GM23338 (cell line): ENCODE results near the gene NDUFS4.
A peak's percentile ranks its signal among the peaks of the same experiment; 100 is the strongest.

Source experiments
- CREB1 ChIP-seq: fragments of 250-450 bp; sonication (Bioruptor Pico); IDR thresholded peaks from 2 replicates; pipeline ENCODE4 v1.5.0; 2020; ENCODE audit warnings: low read depth, mild to moderate bottlenecking, moderate library complexity
- EZH2 ChIP-seq: fragments of 200-600 bp; sonication (generic); IDR thresholded peaks from one replicate; pipeline ENCODE4 v1.8.0; 2017; ENCODE audit warnings: antibody characterized with exemption, mild to moderate bottlenecking, low read depth; ENCODE audit not compliant: unreplicated experiment
- EZH2phosphoT487 ChIP-seq: fragments of 200-600 bp; sonication (generic); IDR thresholded peaks from one replicate; pipeline ENCODE4 v1.8.1; 2018; ENCODE audit warnings: antibody characterized with exemption; ENCODE audit not compliant: unreplicated experiment
- JUNB ChIP-seq: IDR thresholded peaks from one replicate; pipeline ENCODE4 v1.6.1; 2016; ENCODE audit warnings: antibody characterized with exemption; ENCODE audit not compliant: unreplicated experiment
- NANOG ChIP-seq: IDR thresholded peaks from 2 replicates; pipeline ENCODE4 v1.6.1; 2016; ENCODE audit warnings: antibody characterized with exemption, borderline replicate concordance
- POLR2AphosphoS5 ChIP-seq: IDR thresholded peaks from 2 replicates; pipeline ENCODE4 v1.6.1; 2016; ENCODE audit warnings: antibody characterized with exemption, low read depth
- STAT1 ChIP-seq: IDR thresholded peaks from one replicate; pipeline ENCODE4 v1.6.1; 2016; ENCODE audit warnings: antibody characterized with exemption; ENCODE audit not compliant: unreplicated experiment
- TF ChIP-seq, protein P1 (sequence below), 2 experiments: fragments of 200-600 bp in 1 of 2; sonication (generic) in 1 of 2; conservative IDR thresholded peaks; 2 replicates each; pipeline versions ENCODE4 v1.5.1 to v1.6.1; 2016 to 2017; ENCODE audit warnings: antibody characterized with exemption in 2 of 2, low read depth in 2 of 2, mild to moderate bottlenecking in 2 of 2, moderate library complexity in 1 of 2
- TF ChIP-seq, protein P2 (sequence below): IDR thresholded peaks from one replicate; pipeline ENCODE4 v1.6.1; 2018; ENCODE audit warnings: antibody characterized with exemption; ENCODE audit not compliant: unreplicated experiment

DNA sequence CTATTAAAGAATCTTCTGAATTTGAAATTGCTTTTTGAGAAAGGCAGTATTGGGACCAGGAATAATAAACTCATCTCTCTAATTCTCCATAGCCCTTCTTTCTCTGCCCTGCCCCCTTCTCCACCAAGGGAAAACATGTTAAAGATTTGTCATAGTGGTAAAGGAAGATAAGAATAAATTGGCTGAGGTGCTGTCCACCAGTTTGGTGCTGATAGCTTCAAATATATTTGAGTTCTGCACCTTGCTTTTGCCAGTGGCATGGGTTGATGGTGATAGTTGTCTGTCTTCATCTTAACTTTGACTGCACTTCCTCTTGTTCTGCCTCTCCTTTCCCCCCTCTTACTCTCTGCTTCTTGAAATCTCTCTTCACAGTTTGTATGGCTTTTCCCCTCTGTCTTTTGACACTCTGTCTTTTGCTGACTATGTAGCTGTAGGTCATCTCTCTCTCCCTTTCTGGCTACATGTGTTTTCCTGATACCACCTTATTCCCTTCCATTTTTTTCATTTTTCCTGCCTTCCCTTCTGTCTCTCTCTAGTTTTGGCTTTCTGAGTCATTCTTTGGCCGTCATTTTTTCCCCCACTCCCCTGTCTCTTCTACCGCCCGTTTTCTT, 56.6 kb downstream of the NDUFS4 start:
- TF ChIP-seq, protein P1, sequence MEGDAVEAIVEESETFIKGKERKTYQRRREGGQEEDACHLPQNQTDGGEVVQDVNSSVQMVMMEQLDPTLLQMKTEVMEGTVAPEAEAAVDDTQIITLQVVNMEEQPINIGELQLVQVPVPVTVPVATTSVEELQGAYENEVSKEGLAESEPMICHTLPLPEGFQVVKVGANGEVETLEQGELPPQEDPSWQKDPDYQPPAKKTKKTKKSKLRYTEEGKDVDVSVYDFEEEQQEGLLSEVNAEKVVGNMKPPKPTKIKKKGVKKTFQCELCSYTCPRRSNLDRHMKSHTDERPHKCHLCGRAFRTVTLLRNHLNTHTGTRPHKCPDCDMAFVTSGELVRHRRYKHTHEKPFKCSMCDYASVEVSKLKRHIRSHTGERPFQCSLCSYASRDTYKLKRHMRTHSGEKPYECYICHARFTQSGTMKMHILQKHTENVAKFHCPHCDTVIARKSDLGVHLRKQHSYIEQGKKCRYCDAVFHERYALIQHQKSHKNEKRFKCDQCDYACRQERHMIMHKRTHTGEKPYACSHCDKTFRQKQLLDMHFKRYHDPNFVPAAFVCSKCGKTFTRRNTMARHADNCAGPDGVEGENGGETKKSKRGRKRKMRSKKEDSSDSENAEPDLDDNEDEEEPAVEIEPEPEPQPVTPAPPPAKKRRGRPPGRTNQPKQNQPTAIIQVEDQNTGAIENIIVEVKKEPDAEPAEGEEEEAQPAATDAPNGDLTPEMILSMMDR (conservative IDR thresholded peaks at IDR 0.05; ENCODE audit: low read depth in 2 of 2) = no peak
- TF ChIP-seq STAT1 (no peak), POLR2AphosphoS5 (no peak), EZH2phosphoT487 (no peak), JUNB (no peak), EZH2 (no peak), CREB1 (CRISPR knock-in tag) (no peak), NANOG (no peak)
- TF ChIP-seq, protein P2, sequence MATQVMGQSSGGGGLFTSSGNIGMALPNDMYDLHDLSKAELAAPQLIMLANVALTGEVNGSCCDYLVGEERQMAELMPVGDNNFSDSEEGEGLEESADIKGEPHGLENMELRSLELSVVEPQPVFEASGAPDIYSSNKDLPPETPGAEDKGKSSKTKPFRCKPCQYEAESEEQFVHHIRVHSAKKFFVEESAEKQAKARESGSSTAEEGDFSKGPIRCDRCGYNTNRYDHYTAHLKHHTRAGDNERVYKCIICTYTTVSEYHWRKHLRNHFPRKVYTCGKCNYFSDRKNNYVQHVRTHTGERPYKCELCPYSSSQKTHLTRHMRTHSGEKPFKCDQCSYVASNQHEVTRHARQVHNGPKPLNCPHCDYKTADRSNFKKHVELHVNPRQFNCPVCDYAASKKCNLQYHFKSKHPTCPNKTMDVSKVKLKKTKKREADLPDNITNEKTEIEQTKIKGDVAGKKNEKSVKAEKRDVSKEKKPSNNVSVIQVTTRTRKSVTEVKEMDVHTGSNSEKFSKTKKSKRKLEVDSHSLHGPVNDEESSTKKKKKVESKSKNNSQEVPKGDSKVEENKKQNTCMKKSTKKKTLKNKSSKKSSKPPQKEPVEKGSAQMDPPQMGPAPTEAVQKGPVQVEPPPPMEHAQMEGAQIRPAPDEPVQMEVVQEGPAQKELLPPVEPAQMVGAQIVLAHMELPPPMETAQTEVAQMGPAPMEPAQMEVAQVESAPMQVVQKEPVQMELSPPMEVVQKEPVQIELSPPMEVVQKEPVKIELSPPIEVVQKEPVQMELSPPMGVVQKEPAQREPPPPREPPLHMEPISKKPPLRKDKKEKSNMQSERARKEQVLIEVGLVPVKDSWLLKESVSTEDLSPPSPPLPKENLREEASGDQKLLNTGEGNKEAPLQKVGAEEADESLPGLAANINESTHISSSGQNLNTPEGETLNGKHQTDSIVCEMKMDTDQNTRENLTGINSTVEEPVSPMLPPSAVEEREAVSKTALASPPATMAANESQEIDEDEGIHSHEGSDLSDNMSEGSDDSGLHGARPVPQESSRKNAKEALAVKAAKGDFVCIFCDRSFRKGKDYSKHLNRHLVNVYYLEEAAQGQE = peak; percentile 76
